Kidney (tissue), 14 donors: ENCODE results near the gene STK24. TPM values are rescaled to one million over a fixed set of nuclear protein-coding genes. Genes with fewer than 3 reads are reported as not detected.
A peak's percentile ranks its signal among the peaks of the same experiment; 100 is the strongest.

Experiments
- DNase-seq, 5 donors: peaks; one replicate each; pipeline ENCODE4 v3.0.0-alpha.2; 2013 to 2020
- FAIRE-seq: peaks from 2 replicates; lab custom pipeline; 2012; peaks lifted over from hg19 to GRCh38; lab: Jason Lieb, UNC
- H3K27ac ChIP-seq, 2 donors: one replicate each; pipeline ENCODE4 v1.7.0; 2013; ENCODE audit warnings: low read depth in 2 of 2, low read length in 2 of 2, inconsistent platforms in 1 of 2
- H3K27me3 ChIP-seq: one replicate; pipeline ENCODE4 v1.7.1; 2013; ENCODE audit warnings: low read length, inconsistent platforms; ENCODE audit not compliant: control insufficient read depth, insufficient read depth
- H3K36me3 ChIP-seq, 3 donors: one replicate each; pipeline versions ENCODE4 v1.7.0 to v1.7.1; 2013; ENCODE audit warnings: low read length in 3 of 3, control low read depth in 1 of 3, inconsistent platforms in 1 of 3; ENCODE audit not compliant: insufficient read depth in 3 of 3, control insufficient read depth in 2 of 3
- H3K4me1 ChIP-seq, 3 donors: one replicate each; pipeline versions ENCODE4 v1.7.0 to v1.7.1; 2013; ENCODE audit warnings: low read length in 3 of 3, inconsistent platforms in 1 of 3, low read depth in 1 of 3; ENCODE audit not compliant: control insufficient read depth in 2 of 3, insufficient read depth in 2 of 3
- H3K4me3 ChIP-seq, 3 donors: one replicate each; pipeline versions ENCODE4 v1.7.0 to v1.8.1; 2013; ENCODE audit warnings: low read length in 3 of 3, control low read depth in 1 of 3, inconsistent platforms in 1 of 3
- H3K9ac ChIP-seq, 3 donors: one replicate each; pipeline versions ENCODE4 v1.7.0 to v1.7.1; 2013; ENCODE audit warnings: low read length in 3 of 3, control low read depth in 1 of 3, inconsistent platforms in 1 of 3
- H3K9me3 ChIP-seq, 3 donors: one replicate each; pipeline versions ENCODE4 v1.7.0 to v1.7.1; 2013; ENCODE audit warnings: low read length in 3 of 3, control low read depth in 1 of 3, inconsistent platforms in 1 of 3; ENCODE audit not compliant: control insufficient read depth in 2 of 3, insufficient read depth in 1 of 3
- intact Hi-C: fragments of 100-400 bp; cut with DNase I; formaldehyde crosslinking; loops from one replicate; pipeline ENCODE4 v1.11.1; 2022
- polyA plus RNA-seq: library from polyadenylated mRNA; stranded (reverse); fragments of 350-450 nt; fragmentation: Illumina TruSeq; extraction: RNeasy Lipid Tissue Mini Kit (QIAGEN cat#74804); gene quantifications from one replicate; pipeline ENCODE4 v1.2.3, GENCODE V29; 2014; ENCODE audit warnings: low read depth, low replicate concordance; ENCODE audit not compliant: insufficient read depth
- total RNA-seq: library from RNA; stranded (reverse); fragmentation: NEBNext Ultra II Directional; extraction: Animal tissue kit (Norgen Biotek cat#: 25700); gene quantifications from one replicate; pipeline ENCODE4 v1.2.1, GENCODE V29; 2021
- TF ChIP-seq, protein P1 (sequence below): IDR thresholded peaks from 3 replicates; pipeline ENCODE4 v1.5.1; 2012; ENCODE audit warnings: mild to moderate bottlenecking, moderate library complexity, borderline replicate concordance; ENCODE audit not compliant: insufficient read depth; ENCODE audit errors: extremely low read depth
- donor health status: control.
- donor health status: control.
- donor health status: control.
- donor health status: control.
- donor health status: control.
- donor health status: DM: yes; HTN: yes; CAD: no.
- donor health status: Normal renal cell carcinoma (clear cell type).

STK24 gene
- total and polyA plus RNA-seq, 2 donors from 2014 or later = 56.7 to 122 TPM

DNA sequence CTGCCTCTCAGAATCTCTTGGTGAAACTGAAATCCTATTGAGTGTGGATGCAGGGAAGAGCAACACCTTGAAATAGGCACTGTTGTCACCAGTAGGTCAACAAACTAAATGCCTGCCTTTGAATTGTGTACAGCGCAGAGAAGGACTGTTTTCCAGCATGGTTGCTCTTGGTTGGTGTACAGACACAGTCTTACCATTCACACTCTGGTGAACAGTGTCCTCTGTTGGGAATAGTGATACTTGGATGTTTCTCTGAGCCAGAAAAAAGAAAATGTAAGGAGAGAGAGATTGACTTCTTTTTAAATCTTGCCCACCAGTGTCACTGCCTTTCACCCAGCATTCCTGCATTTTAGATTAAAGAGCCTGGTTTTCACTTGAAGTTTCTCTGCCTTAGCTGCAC lies 179.7 kb downstream of the STK24 start:
- Histone ChIP-seq H3K9ac (no peak overlapping the region), H3K4me1 (no peaks in the 10 kb centered on the region), H3K27me3 (no peaks in the 10 kb centered on the region), H3K4me3 (no peak overlapping the region), H3K9me3 (no peaks in the 10 kb centered on the region), H3K27ac (no peak overlapping the region), H3K36me3 (peaks cover 5 to 40% (median 13%) of the 10 kb centered on the region in 3 donors)
- peak in 1 of 5 donors; percentile 51 for DNase-seq
- intact Hi-C loops = loop anchor here (10.0 kb wide), 1 partner anchor 242 kb away; no protein-coding TSS in a partner anchor
- TF ChIP-seq, protein P1, sequence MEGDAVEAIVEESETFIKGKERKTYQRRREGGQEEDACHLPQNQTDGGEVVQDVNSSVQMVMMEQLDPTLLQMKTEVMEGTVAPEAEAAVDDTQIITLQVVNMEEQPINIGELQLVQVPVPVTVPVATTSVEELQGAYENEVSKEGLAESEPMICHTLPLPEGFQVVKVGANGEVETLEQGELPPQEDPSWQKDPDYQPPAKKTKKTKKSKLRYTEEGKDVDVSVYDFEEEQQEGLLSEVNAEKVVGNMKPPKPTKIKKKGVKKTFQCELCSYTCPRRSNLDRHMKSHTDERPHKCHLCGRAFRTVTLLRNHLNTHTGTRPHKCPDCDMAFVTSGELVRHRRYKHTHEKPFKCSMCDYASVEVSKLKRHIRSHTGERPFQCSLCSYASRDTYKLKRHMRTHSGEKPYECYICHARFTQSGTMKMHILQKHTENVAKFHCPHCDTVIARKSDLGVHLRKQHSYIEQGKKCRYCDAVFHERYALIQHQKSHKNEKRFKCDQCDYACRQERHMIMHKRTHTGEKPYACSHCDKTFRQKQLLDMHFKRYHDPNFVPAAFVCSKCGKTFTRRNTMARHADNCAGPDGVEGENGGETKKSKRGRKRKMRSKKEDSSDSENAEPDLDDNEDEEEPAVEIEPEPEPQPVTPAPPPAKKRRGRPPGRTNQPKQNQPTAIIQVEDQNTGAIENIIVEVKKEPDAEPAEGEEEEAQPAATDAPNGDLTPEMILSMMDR = peak; percentile 31
- FAIRE-seq = no peak

DNA sequence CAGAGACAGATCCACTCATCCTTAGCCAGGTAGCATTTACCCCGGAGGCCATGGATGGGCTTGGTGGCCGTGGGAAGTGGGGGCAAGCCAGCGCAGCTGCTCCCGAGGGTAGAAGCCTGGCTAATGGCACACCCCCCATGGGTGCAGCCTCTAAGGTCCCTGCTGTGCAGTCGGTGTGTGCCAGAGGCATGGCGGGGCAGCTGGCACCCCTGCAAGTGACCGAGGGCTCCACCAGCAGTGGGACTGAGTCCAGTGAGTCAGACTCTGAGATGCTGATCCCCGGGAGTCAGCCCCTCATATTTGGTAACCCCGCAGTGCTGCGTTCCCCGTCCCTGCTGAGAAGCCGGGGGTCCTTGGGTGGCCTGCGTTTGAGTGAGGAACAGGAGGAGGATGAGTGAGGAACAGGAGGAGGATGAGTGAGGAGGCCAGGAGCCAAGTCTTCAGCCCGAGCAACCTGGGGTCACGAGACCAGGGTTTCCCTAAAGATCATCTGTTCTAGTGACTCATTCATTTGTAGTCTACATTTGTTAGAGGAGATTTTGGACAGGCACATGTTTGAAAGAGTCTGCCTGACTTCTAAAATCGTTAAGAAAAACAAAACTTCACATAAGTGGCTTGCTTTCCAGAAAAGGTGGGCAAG lies 180.7 kb downstream of the STK24 start:
- intact Hi-C loops = loop anchor here (10.0 kb wide), 1 partner anchor 241 kb away; no protein-coding TSS in a partner anchor
- no peak overlapping the region for H3K27ac ChIP-seq
- no peak overlapping the region for H3K9ac ChIP-seq
- FAIRE-seq = no peak
- H3K36me3 ChIP-seq = peaks cover 5 to 49% (median 13%) of the 10 kb centered on the region in 3 donors
- no peak for DNase-seq
- no peaks in the 10 kb centered on the region for H3K4me1 ChIP-seq
- no peaks in the 10 kb centered on the region for H3K9me3 ChIP-seq
- TF ChIP-seq, protein P1 = no peak
- H3K4me3 ChIP-seq = no peak overlapping the region
- H3K27me3 ChIP-seq = no peaks in the 10 kb centered on the region

Other genes with a start within 250 kb of the STK24 start
- gene SLC15A1, start 175.6 kb upstream of the STK24 start, total RNA-seq = 10.2 TPM
- gene SLC15A1, start 175.6 kb upstream of the STK24 start, polyA plus RNA-seq = 5.6 TPM